CD4-positive, alpha-beta T cell treated with Interleukin-1 beta for 1 hour (primary cell): ENCODE measurements around the gene ATP13A4.

Experiments used
- DNase-seq, 2 donors: peaks; one replicate each; pipeline ENCODE4 v3.0.0-alpha.2; 2020 to 2022

ATP13A4 gene

GRCh38 chr3:193554811-193555210 lies at the start of gene ATP13A4:
TSS of gene ATP13A4 (minus strand) at chr3:193554895. CDS start at chr3:193554799, 96 bp downstream.
- no peak for DNase-seq

- no peak for DNase-seq
These were observed 44.7 kb upstream of the ATP13A4 start for GRCh38 chr3:193599393-193599792.

GRCh38 chr3:193598202-193598601 lies 43.5 kb upstream of the ATP13A4 start:
- DNase-seq = no peak

DNA sequence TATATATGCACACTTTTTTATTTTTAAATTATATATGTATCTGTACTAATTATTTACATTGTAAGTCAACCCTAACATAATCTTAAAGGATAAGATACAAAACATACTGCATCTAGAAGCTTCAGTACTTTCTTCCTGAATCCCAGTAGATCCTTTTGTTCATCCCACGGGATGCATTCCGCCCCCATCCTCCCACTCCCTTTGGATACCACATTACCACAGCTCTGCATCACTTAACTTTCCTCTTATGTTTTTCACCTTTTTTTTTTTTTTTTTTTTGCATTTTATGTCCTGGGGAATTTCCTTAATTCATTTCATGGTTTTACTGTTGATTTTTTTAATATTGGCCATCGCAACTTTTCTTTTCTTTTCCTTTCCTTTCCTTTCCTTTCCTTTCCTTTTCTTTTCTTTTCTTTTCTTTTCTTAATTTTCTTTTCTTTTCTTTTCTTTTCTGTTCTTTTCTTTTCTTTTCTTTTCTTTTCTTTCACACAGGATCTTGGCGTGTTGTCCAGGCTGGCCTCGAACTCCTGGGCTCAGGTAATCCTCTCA lies 41.3 kb upstream of the ATP13A4 start:
- DNase-seq = no peak

- no peak for DNase-seq
These were observed 40.4 kb upstream of the ATP13A4 start for GRCh38 chr3:193594946-193595689.

DNA sequence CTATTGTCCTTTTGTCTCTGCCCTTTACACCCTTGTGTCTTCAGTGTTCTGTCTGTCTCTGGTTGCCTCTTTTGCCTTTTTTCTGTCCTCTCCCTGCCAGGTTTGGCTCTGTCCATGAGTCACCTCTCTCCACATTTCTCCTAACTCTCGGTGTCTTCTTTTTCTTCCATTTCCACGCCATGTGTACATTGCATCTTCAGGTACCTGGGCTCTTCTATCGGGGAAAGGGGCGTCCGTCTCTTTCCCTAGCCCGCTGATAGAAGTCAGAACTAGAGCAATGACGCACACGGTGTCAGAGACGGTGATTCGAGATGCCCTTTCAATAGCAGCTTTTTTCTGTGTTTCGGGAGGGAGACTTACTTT lies 39.0 kb upstream of the ATP13A4 start:
- peak; percentile 3 to 28 for DNase-seq

DNA sequence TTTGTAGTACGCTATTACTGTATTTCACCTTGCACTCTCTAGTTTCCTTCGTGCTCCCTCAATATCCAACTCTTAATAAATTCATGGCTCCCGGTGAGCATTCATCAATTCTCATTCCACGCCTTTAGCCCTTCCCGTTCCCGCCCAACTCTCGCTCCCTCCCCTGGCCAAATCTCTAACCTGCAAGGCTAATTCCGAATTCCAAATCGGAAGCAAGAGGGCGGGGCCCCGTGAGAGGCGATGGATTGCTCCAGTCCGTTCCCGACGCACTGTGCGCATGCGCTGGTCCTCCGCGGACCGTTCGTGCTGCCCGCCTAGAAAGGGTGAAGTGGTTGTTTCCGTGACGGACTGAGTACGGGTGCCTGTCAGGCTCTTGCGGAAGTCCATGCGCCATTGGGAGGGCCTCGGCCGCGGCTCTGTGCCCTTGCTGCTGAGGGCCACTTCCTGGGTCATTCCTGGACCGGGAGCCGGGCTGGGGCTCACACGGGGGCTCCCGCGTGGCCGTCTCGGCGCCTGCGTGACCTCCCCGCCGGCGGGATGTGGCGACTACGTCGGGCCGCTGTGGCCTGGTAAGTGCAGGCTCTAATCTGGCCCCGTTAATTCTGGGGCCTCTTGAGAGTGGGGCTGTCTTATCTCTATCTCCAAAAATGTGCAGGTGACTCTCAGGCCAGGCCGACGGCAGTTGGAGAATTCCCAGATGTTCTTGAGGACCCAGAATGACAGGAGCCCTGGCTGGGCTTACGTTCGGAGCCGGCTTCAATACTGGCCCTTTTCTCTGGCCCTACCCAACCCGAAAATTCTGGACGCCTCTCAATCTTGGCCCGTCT lies 38.4 kb upstream of the ATP13A4 start, which contains the start of gene OPA1:
Gene OPA1, plus strand, starts transcription at position 368 of the 827 bp plus-strand sequence. Its CDS starts 170 bp downstream, at position 538.
- DNase-seq = peak; percentile 92 to 93

GRCh38 chr3:193590088-193590856 lies 35.6 kb upstream of the ATP13A4 start:
- DNase-seq = no peak

- no peak for DNase-seq
These were observed 34.9 kb upstream of the ATP13A4 start for GRCh38 chr3:193589616-193590015.

DNA sequence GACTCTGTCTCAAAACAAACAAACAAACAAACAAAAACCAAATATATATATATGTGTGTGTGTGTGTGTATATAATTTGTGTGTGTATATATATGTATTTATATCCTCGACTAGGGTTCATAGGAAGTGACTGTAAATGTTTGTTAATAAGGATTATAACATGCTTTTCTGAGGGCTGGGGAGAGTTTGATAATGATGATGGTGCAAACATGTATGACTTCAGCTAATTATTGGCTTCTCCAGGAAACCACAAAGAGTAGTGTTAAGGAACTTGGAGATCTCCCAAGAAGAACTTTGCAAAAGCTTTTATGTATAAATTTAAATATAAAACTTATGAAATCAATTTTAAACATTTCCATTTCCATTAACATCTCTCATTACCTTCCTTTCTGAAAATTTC lies 34.4 kb upstream of the ATP13A4 start:
- DNase-seq = no peak

- DNase-seq = no peak
These were observed 31.8 kb upstream of the ATP13A4 start for GRCh38 chr3:193586526-193586925.

GRCh38 chr3:193585530-193585929 lies 30.8 kb upstream of the ATP13A4 start:
- DNase-seq = no peak

- DNase-seq = no peak
These were observed 19.9 kb upstream of the ATP13A4 start for GRCh38 chr3:193574488-193575070.

- DNase-seq = no peak
These were observed 18.9 kb upstream of the ATP13A4 start for GRCh38 chr3:193573403-193574191.

DNA sequence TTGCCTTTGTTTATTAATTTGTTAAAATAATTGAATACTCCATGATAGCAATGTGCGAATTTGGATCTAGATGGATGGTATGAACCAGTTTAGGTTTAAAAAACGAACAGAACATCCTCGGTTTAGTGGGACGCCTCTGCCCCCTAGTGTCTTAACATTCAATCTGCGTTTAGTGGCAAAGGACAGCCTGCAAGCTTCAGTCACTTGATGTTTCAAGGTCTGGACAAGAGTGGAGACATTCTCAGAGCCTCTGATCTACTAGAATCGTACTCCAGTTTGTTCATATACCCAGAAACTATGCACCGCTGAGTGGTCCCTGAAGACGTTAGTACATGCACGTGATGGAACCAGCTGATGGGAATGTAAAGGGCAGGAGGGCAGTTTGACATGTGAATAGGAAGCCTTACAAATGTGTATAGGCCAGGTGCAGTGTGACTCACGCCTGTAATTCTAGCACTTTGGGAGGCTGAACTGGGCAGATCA lies 17.8 kb upstream of the ATP13A4 start:
- DNase-seq = peak; percentile 27 to 50

DNA sequence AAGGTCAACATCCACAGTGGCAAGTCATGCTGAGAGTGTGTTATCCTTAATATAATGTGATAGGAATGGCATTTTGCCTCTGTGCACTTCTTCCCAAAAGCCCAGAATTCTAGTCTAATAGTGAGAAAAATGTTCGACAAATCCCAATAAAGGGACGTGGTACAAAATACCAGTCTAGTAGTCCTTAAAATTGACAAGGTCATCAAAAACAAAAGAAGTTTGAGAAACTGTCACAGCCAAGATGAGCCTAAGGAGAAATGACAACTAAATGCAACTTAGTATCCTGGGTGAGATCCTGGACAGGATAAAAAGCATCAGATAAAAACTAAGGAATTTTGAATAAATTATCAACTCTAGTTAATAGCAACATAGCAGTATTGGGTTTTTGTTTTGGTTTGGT lies 14.4 kb upstream of the ATP13A4 start:
- DNase-seq = no peak

- no peak for DNase-seq
These were observed 9.3 kb upstream of the ATP13A4 start for GRCh38 chr3:193564012-193564411.

DNA sequence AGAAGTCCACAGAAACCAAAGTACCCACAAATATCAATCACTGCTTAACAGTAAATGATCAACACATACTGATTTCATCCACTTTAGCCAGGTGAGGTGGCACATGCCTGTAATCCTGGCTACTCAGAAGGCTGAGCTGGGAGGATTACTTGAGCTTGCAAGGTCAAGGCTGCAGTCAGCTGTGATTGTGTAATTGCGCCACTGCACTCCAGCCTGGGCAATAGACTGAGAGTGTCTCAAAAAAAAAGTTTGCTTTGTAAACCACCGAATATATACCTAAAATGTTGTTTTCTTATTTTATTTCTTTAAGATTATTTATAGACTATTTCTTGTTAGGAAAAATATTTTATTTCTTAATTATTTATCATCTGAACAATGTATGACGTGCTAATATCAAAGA lies 8.7 kb upstream of the ATP13A4 start:
- no peak for DNase-seq

DNA sequence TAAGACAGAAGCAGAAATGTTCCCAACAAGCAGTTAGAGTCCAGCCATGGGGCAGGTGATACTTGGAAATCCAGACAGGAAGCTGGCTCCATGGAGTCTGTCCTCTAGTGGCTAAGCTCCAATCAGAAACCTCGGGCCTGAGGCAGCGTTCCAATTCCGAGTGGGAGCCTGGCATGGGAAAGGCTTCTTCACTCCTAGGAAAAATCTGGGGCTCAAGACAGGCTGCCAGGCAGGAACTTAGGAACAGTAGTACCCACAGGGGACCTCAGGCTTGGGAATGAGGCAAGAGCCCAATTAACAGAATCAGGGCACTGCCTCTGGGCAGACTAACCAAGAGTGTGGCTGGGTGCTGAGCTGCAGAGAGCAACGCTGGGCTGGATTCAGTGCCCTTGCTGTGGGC lies 6.2 kb upstream of the ATP13A4 start:
- no peak for DNase-seq

- DNase-seq = no peak
These were observed 5.4 kb upstream of the ATP13A4 start for GRCh38 chr3:193560091-193560490.

- DNase-seq = no peak
These were observed 4.4 kb upstream of the ATP13A4 start for GRCh38 chr3:193559100-193559499.

GRCh38 chr3:193556841-193557240 lies 2.1 kb upstream of the ATP13A4 start:
- no peak for DNase-seq
